Midbrain (tissue), 1 donor: Measurements from ENCODE around the gene ZNF804B.

Experiments
- DNase-seq: peaks from one replicate; lab custom pipeline; 2025; lab: John Stamatoyannopoulos, UW

ZNF804B gene

DNA sequence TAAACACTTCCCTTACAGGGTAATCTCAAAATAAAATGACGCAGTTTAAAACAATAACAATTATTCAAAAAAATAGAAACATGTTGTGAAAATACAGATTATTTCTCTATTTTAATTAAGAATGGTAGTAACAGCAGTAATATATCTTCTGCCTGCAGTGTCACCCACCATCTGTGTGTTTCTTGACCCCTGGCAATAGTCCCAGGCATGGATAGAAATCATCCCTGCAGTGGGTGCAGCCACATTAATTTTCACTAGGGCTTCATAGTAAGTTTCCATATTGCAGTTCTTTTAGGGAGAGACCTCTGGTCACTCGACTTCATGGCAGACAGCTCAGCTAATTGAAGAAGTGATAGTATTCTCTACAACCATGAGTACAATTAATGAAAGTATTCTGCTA is 506.1 kb downstream of the ZNF804B start:
- DNase-seq: no peak

DNA sequence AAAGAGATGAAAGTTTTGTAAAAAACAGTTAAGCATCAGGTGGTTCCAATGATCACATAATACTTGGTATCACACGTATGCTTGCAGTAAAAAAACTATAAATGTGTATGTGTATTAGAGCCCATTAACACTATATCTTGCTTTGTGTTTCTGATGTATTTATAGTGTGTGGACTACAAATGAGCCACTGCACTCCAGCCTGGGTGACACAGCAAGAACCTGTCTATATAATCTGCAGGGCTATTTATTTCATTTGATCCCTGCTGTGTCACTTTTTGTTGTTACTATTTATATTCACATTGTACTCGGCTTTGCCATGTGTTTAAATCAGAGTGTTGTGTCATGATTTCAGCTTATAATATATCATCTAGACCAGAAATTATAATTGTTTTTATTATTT is 523.8 kb downstream of the ZNF804B start:
- no peak for DNase-seq

- no peak for DNase-seq
Observed at GRCh38 chr7:89308535-89308934, 549.0 kb downstream of the ZNF804B start.

GRCh38 chr7:89311886-89312285 is 552.4 kb downstream of the ZNF804B start:
- DNase-seq: no peak

- no peak for DNase-seq
Observed at GRCh38 chr7:89312551-89312950, 553.1 kb downstream of the ZNF804B start.

GRCh38 chr7:89316584-89317251 is 557.2 kb downstream of the ZNF804B start:
- no peak for DNase-seq

DNA sequence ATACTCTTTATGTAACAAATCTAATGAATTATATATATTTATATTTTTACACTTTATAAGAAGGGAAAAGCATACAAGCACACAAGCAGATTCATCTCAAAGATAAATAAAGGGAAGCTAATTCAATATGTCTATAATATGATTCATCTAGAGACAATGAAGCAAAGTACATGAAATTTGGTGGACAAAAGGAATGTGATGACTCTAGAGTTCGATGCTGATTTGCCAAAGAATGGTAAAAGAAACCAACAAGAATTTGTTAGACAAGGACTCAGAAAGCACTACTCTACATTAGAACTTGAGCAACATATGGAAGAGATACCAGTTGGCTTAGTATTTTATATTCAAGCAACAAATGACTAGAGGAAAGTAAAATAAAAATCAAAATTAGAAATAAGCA is 572.5 kb downstream of the ZNF804B start:
- no peak for DNase-seq

GRCh38 chr7:89334797-89335196 is 575.3 kb downstream of the ZNF804B start:
- DNase-seq: no peak

DNA sequence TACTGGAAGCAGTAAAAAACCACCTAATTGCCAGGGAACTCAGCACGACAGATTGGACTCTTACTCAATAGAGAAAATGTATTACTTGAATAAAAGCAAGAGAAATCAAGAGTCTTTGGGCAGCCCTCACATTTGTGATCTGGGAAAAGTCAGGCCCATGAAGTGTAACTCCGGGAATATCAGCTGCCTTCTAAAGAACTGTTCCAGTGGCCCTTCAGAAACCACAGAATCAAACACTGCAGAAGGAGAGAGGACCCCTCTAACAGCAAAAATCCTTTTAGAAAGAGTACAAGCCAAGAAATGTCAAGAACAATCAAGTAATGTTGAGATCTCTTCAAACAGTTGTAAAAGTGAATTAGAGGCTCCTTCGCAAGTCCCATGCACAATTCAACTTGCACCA is 576.0 kb downstream of the ZNF804B start:
- DNase-seq: no peak

DNA sequence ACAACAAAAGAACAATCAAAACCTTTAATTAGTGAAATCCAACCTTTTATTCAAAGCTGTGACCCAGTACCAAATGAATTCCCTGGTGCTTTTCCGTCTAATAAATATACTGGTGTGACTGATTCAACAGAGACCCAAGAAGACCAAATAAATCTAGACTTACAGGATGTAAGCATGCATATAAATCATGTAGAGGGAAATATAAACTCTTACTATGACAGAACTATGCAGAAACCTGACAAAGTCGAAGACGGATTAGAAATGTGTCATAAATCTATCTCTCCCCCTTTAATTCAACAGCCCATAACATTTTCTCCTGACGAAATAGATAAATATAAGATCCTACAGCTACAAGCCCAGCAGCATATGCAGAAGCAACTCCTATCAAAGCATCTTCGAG is 576.6 kb downstream of the ZNF804B start:
- no peak for DNase-seq

DNA sequence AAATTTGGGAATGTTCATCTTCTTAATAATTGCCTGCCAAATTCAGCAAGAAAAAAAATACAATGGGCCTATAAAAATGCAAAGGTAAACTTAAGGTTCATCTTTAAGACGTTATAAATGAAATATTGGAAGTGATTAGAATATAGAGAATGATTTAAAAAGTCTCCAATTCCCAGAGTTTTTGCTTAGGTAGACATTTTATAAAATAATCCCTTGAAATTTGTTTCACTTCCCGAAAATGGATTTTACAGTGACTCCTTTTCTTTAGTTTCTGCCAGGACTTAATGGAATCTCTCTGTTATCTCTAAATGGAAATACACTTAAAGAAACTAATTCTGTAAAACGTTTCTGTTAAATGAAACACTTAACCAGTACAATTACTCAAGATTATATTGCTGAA is 580.2 kb downstream of the ZNF804B start:
- no peak for DNase-seq

DNA sequence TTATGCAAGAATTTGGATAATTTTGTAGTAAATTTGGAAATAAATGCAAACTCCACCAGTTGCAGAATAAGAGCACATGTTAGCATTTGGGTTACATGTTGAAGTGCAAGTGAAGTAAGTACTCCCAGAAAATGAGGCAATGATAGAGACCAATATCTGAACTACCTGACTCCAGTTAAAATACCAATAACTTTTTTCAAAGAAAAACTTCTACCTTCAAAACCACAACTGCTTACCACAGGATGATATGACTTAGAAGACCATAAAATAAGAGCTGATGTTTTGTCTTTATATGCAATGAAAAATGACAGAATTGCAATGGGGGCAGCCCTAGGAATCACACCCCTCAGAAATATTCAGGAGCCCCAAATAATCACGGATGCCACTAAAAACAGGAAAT is 597.6 kb downstream of the ZNF804B start:
- DNase-seq: no peak

DNA sequence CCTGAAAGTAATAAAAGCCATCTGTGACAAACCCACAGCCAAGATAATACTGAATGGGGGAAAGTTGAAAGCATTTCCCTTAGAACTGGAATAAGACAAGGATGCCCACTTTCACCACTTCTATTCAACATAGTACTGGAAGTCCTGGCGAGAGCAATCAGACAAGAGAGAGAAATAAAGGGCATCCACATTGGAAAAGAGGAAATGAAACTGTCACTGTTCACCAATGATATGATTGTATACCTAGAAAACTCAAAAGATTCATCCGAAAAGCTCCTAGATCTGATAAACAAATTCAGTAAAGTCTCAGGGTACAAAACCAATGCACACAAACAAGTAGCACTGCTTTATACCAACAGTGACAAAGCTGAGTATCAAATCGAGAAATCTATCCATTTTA is 617.7 kb downstream of the ZNF804B start:
- DNase-seq: no peak

- no peak for DNase-seq
Observed at GRCh38 chr7:89385411-89385810, 625.9 kb downstream of the ZNF804B start.
